HEK293T (cell line): ENCODE measurements around the gene SFN.

ENCODE experiments used
- ELF4 ChIP-seq: fragments of 450-650 bp; IDR thresholded peaks from 2 replicates; pipeline ENCODE4 v1.6.1; 2017; ENCODE audit warnings: antibody characterized with exemption
- FOXK2 ChIP-seq: fragments of 450-650 bp; IDR thresholded peaks from 2 replicates; pipeline ENCODE4 v1.6.1; 2016; ENCODE audit warnings: mild to moderate bottlenecking
- SP1 ChIP-seq: fragments of 450-650 bp; IDR thresholded peaks from 2 replicates; pipeline ENCODE4 v1.6.1; 2017
- TF ChIP-seq, protein P1 (sequence below): fragments of 450-650 bp; IDR thresholded peaks from 2 replicates; pipeline ENCODE4 v1.6.1; 2016

DNA sequence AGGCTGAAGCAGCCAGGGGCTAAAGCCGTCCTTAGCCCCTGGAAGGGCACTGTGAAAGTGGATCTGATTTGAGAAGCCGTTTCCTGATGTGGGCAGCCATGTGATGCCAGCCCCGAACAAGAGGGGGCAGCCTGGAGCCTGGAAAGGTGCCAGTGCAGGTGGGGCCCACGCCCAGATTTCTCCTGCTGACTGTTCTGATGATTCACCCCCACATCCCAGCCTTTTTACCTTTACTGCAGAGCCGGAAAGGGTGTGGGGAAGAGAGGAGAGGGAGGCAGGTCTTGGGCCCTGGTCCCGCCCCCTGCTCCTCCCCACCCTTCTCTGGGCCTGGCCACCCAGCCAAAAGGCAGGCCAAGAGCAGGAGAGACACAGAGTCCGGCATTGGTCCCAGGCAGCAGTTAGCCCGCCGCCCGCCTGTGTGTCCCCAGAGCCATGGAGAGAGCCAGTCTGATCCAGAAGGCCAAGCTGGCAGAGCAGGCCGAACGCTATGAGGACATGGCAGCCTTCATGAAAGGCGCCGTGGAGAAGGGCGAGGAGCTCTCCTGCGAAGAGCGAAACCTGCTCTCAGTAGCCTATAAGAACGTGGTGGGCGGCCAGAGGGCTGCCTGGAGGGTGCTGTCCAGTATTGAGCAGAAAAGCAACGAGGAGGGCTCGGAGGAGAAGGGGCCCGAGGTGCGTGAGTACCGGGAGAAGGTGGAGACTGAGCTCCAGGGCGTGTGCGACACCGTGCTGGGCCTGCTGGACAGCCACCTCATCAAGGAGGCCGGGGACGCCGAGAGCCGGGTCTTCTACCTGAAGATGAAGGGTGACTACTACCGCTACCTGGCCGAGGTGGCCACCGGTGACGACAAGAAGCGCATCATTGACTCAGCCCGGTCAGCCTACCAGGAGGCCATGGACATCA is at the start of gene SFN:
- TF ChIP-seq SP1 (no peak), FOXK2 (no peak), ELF4 (no peak)
- TF ChIP-seq, protein P1, sequence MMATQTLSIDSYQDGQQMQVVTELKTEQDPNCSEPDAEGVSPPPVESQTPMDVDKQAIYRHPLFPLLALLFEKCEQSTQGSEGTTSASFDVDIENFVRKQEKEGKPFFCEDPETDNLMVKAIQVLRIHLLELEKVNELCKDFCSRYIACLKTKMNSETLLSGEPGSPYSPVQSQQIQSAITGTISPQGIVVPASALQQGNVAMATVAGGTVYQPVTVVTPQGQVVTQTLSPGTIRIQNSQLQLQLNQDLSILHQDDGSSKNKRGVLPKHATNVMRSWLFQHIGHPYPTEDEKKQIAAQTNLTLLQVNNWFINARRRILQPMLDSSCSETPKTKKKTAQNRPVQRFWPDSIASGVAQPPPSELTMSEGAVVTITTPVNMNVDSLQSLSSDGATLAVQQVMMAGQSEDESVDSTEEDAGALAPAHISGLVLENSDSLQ: no peak
